Lung (tissue), 12 donors: Measurements from ENCODE around the gene COL17A1. TPM values are rescaled to one million over a fixed set of nuclear protein-coding genes. Genes with fewer than 3 reads are reported as not detected.

Experiments used
- ATAC-seq: fragments of 200-7000 bp; cut with Tn5 transposase; one replicate; pipeline ENCODE4 v1.9.1; 2020; ENCODE audit warnings: moderate number of reproducible peaks; ENCODE audit not compliant: insufficient read depth, low FRiP score
- DNase-seq, 3 donors: peaks; one replicate each; pipeline ENCODE4 v3.0.0-alpha.2; 2013 to 2017
- H3K27ac ChIP-seq, 2 donors: one replicate each; pipeline ENCODE4 v1.5.1; 2013; ENCODE audit warnings: mild to moderate bottlenecking in 2 of 2, moderate library complexity in 2 of 2, control low read depth in 1 of 2, inconsistent platforms in 1 of 2, low read depth in 1 of 2, low read length in 1 of 2
- H3K27me3 ChIP-seq, 3 donors: one replicate each; pipeline ENCODE4 v1.5.1; 2013; ENCODE audit warnings: low read length in 2 of 3; ENCODE audit not compliant: control insufficient read depth in 3 of 3, insufficient read depth in 3 of 3
- H3K36me3 ChIP-seq, 4 donors: one replicate each; pipeline ENCODE4 v1.5.1; 2013; ENCODE audit warnings: low read length in 4 of 4, mild to moderate bottlenecking in 1 of 4, moderate library complexity in 1 of 4; ENCODE audit not compliant: control insufficient read depth in 4 of 4, insufficient read depth in 4 of 4
- H3K4me1 ChIP-seq, 5 donors: one replicate each; pipeline ENCODE4 v1.5.1; 2013; ENCODE audit warnings: low read length in 5 of 5, mild to moderate bottlenecking in 2 of 5, moderate library complexity in 1 of 5; ENCODE audit not compliant: control insufficient read depth in 5 of 5, insufficient read depth in 5 of 5
- H3K4me3 ChIP-seq: one replicate; pipeline ENCODE4 v1.5.1; 2013; ENCODE audit warnings: mild to moderate bottlenecking, control low read depth, moderate library complexity
- H3K9ac ChIP-seq, 2 donors: one replicate each; pipeline ENCODE4 v1.5.1; 2013; ENCODE audit warnings: low read length in 2 of 2, control low read depth in 1 of 2; ENCODE audit not compliant: insufficient read depth in 1 of 2
- H3K9me3 ChIP-seq, 4 donors: one replicate each; pipeline ENCODE4 v1.5.1; 2013; ENCODE audit warnings: low read length in 3 of 4, mild to moderate bottlenecking in 1 of 4, moderate library complexity in 1 of 4; ENCODE audit not compliant: control insufficient read depth in 4 of 4, insufficient read depth in 3 of 4
- WGBS, 2 donors: extraction: QIAGEN DNeasy Blood & Tissue Kit; methylation state at CpG; one replicate each; pipeline ENCODE4 v1.1.7; 2013; 5-methylcytosine and 5-hydroxymethylcytosine counted together
- polyA plus RNA-seq, 2 donors: library from polyadenylated mRNA; stranded (reverse); fragments of 200-250 nt; gene quantifications; one replicate each; pipeline ENCODE4 v1.2.1, GENCODE V29; 2013
- total RNA-seq, 2 donors: library from RNA; depleted of rRNA in 1 of 2; stranded (reverse); fragments of >200 nt in 1 of 2; gene quantifications; one replicate each; pipeline ENCODE4 v1.2.1, GENCODE V29; 2014 to 2021
- TF ChIP-seq, protein P1 (sequence below): IDR thresholded peaks from 2 replicates; pipeline ENCODE4 v1.5.1; 2012; ENCODE audit warnings: mild to moderate bottlenecking; ENCODE audit errors: control extremely low read depth, extremely low read depth
- donor health status: control.
- donor health status: control.
- donor health status: Bipolar disorder and iron deficiency.
- donor health status: healthy.
- donor health status: DM: yes; HTN: yes; CAD: no.

COL17A1 gene
- total and polyA plus RNA-seq, 4 donors: 0.92 to 2.5 (median 2.2) TPM

DNA sequence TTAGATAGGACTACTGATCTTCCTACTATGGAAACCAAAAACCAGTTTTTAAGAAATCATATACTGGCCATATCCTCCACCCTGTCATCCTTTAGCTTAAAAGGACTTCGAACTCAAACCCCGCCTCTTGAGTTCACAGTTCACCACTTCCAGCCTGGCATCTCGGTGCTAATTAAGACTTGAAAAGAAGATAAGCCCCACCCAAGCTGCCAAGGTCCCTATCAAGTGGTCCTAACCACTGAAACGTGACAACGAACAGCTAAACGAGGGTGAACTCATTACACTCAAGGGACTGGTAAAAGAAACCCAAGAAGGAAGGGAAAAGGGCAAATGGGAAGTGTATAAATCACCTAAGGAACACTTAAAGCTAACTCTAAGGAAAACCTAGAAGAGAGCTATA lies 16.1 kb downstream of the COL17A1 start:
- H3K36me3 ChIP-seq: no peaks in the 10 kb centered on the region
- no peak for DNase-seq
- H3K27me3 ChIP-seq: peaks cover 0 to 2% (median 0%) of the 10 kb centered on the region in 3 donors
- no peak for ATAC-seq
- 71 to 79% methylated on average over 6 of the region's 6 CpGs for WGBS, 2 donors
- H3K4me3 ChIP-seq: no peak overlapping the region
- no peak overlapping the region for H3K9ac ChIP-seq
- H3K9me3 ChIP-seq: peaks cover 0 to 1% (median 0%) of the 10 kb centered on the region in 4 donors
- TF ChIP-seq, protein P1, sequence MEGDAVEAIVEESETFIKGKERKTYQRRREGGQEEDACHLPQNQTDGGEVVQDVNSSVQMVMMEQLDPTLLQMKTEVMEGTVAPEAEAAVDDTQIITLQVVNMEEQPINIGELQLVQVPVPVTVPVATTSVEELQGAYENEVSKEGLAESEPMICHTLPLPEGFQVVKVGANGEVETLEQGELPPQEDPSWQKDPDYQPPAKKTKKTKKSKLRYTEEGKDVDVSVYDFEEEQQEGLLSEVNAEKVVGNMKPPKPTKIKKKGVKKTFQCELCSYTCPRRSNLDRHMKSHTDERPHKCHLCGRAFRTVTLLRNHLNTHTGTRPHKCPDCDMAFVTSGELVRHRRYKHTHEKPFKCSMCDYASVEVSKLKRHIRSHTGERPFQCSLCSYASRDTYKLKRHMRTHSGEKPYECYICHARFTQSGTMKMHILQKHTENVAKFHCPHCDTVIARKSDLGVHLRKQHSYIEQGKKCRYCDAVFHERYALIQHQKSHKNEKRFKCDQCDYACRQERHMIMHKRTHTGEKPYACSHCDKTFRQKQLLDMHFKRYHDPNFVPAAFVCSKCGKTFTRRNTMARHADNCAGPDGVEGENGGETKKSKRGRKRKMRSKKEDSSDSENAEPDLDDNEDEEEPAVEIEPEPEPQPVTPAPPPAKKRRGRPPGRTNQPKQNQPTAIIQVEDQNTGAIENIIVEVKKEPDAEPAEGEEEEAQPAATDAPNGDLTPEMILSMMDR: no peak
- H3K4me1 ChIP-seq: peaks cover 0 to 4% (median 0%) of the 10 kb centered on the region in 5 donors
- H3K27ac ChIP-seq: no peak overlapping the region

DNA sequence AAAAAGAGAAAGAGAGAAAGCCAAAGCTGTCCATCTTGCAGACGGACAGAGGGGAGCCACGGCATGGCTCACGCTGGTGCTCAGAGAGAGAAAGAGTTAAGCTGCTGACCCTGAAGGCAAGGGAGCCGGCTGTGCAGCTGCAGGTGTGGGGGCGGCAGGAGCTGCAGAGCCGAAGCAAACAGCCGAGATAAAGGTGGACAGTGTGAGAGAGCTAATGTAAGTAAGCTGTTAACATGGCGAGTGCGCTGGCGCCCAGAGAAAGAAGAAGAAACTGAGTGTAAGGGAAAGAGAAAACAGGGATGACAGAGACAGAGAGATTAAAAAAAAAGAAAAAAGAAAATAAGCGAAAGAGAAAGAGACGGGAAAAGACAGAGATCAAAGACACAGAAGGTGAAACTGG lies 18.2 kb downstream of the COL17A1 start:
- no peak overlapping the region for H3K27ac ChIP-seq
- peaks cover 0 to 1% (median 0%) of the 10 kb centered on the region in 4 donors for H3K9me3 ChIP-seq
- H3K4me1 ChIP-seq: peaks cover 0 to 4% (median 0%) of the 10 kb centered on the region in 5 donors
- ATAC-seq: no peak
- DNase-seq: no peak
- WGBS, 2 donors: 85 to 93% methylated on average over 12 of the region's 12 CpGs
- H3K36me3 ChIP-seq: no peaks in the 10 kb centered on the region
- H3K27me3 ChIP-seq: no peaks in the 10 kb centered on the region
- H3K4me3 ChIP-seq: no peak overlapping the region
- no peak overlapping the region for H3K9ac ChIP-seq
- TF ChIP-seq, protein P1: no peak

DNA sequence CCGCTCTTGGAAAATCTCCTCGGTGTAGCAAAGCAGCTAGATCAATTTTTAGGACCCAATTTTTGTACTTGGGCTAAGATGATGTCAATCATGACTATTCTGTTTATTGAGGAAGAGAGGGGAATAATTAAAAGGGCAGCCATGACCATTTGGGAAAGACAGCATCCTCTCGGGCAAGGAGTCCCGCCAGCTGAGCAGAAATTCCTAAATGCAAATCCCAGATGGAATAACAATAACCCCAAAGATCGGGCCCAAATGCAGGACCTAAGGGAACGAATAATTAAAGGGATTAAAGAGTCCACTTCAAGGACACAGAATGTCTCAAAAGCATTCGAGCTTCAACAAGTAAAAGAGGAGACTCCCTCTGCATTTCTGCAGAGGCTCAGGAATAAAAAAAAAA lies 18.7 kb downstream of the COL17A1 start:
- Histone ChIP-seq H3K36me3 (no peaks in the 10 kb centered on the region), H3K27ac (no peak overlapping the region), H3K9ac (no peak overlapping the region), H3K4me1 (peaks cover 0 to 4% (median 0%) of the 10 kb centered on the region in 5 donors), H3K9me3 (peaks cover 0 to 1% (median 0%) of the 10 kb centered on the region in 4 donors), H3K4me3 (no peak overlapping the region), H3K27me3 (no peaks in the 10 kb centered on the region)
- DNase-seq (no peak), ATAC-seq (no peak)
- 91 to 95% methylated on average over 7 of the region's 7 CpGs for WGBS, 2 donors
- TF ChIP-seq, protein P1: no peak

DNA sequence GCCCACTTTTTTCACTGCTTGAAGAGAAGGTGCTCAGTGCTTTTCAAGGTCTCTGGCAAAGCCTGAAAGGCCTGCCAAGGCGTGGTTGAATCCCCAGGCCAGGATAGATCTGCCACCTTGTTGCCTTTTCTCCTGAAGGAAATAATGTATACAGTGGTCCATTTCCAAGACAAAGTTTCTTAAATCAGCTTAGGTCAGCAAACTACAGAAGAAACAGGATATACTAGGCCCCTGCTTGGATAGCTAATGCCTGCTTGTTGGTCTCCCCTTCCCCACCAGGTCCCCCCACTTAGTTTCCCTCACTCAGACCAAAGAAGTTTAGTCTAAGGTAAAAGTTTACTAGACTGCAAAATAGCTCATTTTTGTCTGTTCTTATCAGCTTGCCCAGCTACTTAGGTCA lies 19.9 kb downstream of the COL17A1 start:
- Histone ChIP-seq H3K9ac (no peak overlapping the region), H3K9me3 (peaks cover 0 to 1% (median 0%) of the 10 kb centered on the region in 4 donors), H3K4me1 (peaks cover 0 to 4% (median 0%) of the 10 kb centered on the region in 5 donors), H3K27me3 (no peaks in the 10 kb centered on the region), H3K27ac (no peak overlapping the region), H3K4me3 (no peak overlapping the region), H3K36me3 (no peaks in the 10 kb centered on the region)
- WGBS, 2 donors: 93 to 97% methylated on average over 1 of the region's 1 CpG
- no peak for DNase-seq
- no peak for ATAC-seq
- TF ChIP-seq, protein P1: no peak
